Mammary epithelial cell (primary cell): ENCODE data around the gene NUDT3.

Source experiments
- EZH2 ChIP-seq: IDR thresholded peaks from 2 replicates; pipeline ENCODE4 v1.6.1; 2012; ENCODE audit warnings: low read length, inconsistent platforms, borderline replicate concordance
- TF ChIP-seq, protein P1 (sequence below), 2 donors: IDR thresholded peaks in 1 of 2; conservative IDR thresholded peaks in 1 of 2; 2 replicates each; pipeline ENCODE4 v1.5.1; 2011 to 2012; ENCODE audit warnings: inconsistent platforms in 2 of 2, low read length in 2 of 2, mild to moderate bottlenecking in 2 of 2, control low read depth in 1 of 2, low read depth in 1 of 2; ENCODE audit not compliant: insufficient read depth in 1 of 2; ENCODE audit errors: extremely low read depth in 1 of 2

DNA sequence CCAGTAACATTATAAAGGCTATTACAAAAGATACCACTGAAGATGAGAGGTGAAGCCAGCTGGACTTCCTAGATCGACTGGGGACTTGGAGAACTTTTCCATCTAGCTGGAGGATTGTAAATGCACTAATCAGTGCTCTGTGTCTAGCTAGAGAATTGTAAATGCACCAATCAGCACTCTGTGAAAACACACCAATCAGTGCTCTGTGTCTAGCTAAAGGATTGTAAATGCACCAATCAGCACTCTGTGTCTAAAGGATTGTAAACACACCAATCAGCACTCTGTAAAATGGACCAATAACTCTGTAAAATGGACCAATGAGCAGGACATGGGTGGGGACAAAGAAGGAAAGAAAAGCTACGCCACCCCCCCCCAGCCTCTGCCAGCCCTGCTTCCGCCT, 47.0 kb upstream of the NUDT3 start:
- TF ChIP-seq, protein P1, sequence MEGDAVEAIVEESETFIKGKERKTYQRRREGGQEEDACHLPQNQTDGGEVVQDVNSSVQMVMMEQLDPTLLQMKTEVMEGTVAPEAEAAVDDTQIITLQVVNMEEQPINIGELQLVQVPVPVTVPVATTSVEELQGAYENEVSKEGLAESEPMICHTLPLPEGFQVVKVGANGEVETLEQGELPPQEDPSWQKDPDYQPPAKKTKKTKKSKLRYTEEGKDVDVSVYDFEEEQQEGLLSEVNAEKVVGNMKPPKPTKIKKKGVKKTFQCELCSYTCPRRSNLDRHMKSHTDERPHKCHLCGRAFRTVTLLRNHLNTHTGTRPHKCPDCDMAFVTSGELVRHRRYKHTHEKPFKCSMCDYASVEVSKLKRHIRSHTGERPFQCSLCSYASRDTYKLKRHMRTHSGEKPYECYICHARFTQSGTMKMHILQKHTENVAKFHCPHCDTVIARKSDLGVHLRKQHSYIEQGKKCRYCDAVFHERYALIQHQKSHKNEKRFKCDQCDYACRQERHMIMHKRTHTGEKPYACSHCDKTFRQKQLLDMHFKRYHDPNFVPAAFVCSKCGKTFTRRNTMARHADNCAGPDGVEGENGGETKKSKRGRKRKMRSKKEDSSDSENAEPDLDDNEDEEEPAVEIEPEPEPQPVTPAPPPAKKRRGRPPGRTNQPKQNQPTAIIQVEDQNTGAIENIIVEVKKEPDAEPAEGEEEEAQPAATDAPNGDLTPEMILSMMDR (conservative IDR thresholded peaks at IDR 0.05 in 1 of 2, IDR thresholded peaks at IDR 0.05 in 1 of 2; ENCODE audit: extremely low read depth in 1 of 2, insufficient read depth in 1 of 2, low read depth in 1 of 2, low read length in 2 of 2) = no peak
- no peak for TF ChIP-seq EZH2
